NOMO-1 treated with dmso at 0.1 percent for 144 hours (cell line): Measurements from ENCODE around the gene NAV2.

Experiments
- DNase-seq: peaks from one replicate; lab custom pipeline; 2025; ENCODE audit not compliant: unreplicated experiment; lab: John Stamatoyannopoulos, UW

Gene NAV2

DNA sequence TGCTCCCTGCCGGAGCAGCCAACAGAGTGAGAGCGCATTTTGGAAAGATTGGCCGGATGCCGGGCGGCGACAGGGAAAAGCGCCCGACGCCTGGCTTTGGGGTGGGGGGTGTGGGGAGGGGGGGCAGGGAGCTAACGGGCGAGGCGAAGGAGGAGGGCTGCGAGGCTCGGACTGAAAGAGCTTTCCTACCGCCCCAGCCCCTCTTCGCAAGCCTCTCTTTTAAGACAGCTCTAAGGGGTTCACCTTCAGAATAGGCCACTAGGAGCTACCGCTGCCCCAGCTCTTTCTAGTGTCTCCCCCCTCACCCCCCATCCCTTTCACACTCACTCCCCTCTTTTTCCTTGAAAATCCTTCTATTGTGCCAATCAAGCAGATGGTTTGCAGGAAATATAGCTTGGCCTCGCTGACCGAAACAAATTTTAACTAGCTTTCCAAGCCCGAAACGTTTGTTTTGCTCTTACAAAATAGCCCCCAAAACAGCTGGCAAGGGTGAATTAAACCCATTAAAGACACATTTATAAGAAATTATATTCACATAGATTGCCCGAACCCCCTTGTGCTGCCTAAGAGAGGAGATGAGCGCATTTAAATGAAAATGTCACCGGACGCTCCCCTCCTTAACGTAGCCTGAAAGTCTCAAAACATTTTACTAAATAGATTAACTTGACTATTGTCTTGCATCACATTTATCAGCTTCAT lies 451.3 kb downstream of the NAV2 start:
- DNase-seq, result no peak
